ENCODE results near the gene LCN1. TPM values are rescaled to one million over a fixed set of nuclear protein-coding genes. Genes with fewer than 3 reads are reported as not detected.

The LCN1 gene
- polyA plus RNA-seq, 1 donor (not counting 4 experiments of a cell fraction or from before 2014, with no cell fraction given), result not detected

DNA sequence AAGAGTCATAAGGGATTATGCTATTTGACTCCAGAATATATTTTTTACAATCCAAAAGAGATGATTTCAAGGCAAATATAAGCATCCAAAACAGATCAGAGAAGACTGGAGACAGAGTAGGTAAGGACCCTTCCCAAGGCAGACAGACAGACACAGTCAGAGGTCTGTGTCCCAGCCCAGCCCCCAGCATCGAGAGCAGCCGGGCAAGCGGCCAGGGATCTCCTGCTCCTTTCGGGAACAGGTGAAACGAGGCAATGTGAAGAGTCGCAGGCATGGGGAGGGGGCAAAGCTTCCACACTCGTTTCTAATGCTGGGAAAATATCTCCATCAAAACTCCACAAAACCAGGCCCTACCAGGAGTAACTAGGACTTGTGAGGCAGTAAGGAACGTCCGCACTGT, 46.1 kb downstream of the LCN1 start:
- TF ChIP-seq, protein P1, sequence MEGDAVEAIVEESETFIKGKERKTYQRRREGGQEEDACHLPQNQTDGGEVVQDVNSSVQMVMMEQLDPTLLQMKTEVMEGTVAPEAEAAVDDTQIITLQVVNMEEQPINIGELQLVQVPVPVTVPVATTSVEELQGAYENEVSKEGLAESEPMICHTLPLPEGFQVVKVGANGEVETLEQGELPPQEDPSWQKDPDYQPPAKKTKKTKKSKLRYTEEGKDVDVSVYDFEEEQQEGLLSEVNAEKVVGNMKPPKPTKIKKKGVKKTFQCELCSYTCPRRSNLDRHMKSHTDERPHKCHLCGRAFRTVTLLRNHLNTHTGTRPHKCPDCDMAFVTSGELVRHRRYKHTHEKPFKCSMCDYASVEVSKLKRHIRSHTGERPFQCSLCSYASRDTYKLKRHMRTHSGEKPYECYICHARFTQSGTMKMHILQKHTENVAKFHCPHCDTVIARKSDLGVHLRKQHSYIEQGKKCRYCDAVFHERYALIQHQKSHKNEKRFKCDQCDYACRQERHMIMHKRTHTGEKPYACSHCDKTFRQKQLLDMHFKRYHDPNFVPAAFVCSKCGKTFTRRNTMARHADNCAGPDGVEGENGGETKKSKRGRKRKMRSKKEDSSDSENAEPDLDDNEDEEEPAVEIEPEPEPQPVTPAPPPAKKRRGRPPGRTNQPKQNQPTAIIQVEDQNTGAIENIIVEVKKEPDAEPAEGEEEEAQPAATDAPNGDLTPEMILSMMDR (optimal IDR thresholded peaks at IDR 0.05 in 1 of 3, IDR thresholded peaks at IDR 0.05 in 1 of 3, conservative IDR thresholded peaks at IDR 0.05 in 1 of 3; ENCODE audit: extremely low read depth in 1 of 3, insufficient read depth in 2 of 3, low read length in 3 of 3), result no peak
- no peak for TF ChIP-seq EZH2 (IDR thresholded peaks at IDR 0.05; ENCODE audit: low read length)
- Histone ChIP-seq H3K4me3 (ENCODE audit: control insufficient read depth in 2 of 3, extremely low read depth in 1 of 3, insufficient read depth in 2 of 3, low read depth in 1 of 3, low read length in 3 of 3) (no peak overlapping the region), H3K27ac (ENCODE audit: control insufficient read depth, insufficient read depth, low read length) (no peak overlapping the region), H3K36me3 (ENCODE audit: control insufficient read depth in 2 of 2, extremely low read depth in 1 of 2, insufficient read depth in 2 of 2, low read length in 2 of 2) (no peaks in the 10 kb centered on the region), H4K20me1 (ENCODE audit: control insufficient read depth, extremely low read depth, insufficient read depth, low read length) (no peaks in the 10 kb centered on the region), H3K9me1 (ENCODE audit: control insufficient read depth, extremely low read depth, insufficient read depth, low read length) (no peaks in the 10 kb centered on the region), H3K4me1 (ENCODE audit: control insufficient read depth, extremely low read depth, insufficient read depth, low read length) (no peaks in the 10 kb centered on the region), H3K9me3 (ENCODE audit: control insufficient read depth, low read depth, low read length) (no peaks in the 10 kb centered on the region), H2AFZ (ENCODE audit: control insufficient read depth, low read length) (no peak overlapping the region), H3K4me2 (ENCODE audit: control insufficient read depth, extremely low read depth, insufficient read depth, low read depth, low read length) (no peak overlapping the region), H3K27me3 (ENCODE audit: control insufficient read depth, extremely low read depth, insufficient read depth, low read length) (no peaks in the 10 kb centered on the region), H3K9ac (ENCODE audit: control insufficient read depth, extremely low read depth, insufficient read depth, low read length) (no peak overlapping the region), H3K79me2 (ENCODE audit: control insufficient read depth, insufficient read depth, low read length) (no peaks in the 10 kb centered on the region)
- dilution Hi-C loops (cut with MboI; ENCODE audit: extremely low pct_ligation_motif_present, low sequenced_read_pairs), result no loop called here
- no peak for DNase-seq (ENCODE audit: low read depth, low spot score)
- FAIRE-seq, result no peak

DNA sequence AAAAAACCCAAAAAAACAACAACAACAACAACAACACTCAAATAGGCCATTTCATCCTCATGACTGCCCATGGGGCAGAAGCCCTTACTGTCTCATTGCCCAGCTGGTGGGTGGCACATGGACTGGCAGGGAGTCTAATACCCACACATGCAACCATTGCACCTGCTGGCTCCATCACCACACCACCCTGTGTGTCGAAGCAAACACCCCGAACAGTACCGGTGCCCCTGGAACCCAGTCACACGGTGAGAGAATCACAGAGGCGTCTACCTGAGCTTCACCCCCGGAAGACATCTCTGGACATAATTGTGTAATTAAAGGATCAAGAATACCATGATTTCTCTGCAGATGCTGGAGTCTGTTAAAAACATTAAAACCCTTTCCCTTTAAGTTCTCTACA, 46.8 kb downstream of the LCN1 start:
- Histone ChIP-seq H3K9me1 (ENCODE audit: control insufficient read depth, extremely low read depth, insufficient read depth, low read length) (no peaks in the 10 kb centered on the region), H4K20me1 (ENCODE audit: control insufficient read depth, extremely low read depth, insufficient read depth, low read length) (no peaks in the 10 kb centered on the region), H2AFZ (ENCODE audit: control insufficient read depth, low read length) (no peak overlapping the region), H3K9ac (ENCODE audit: control insufficient read depth, extremely low read depth, insufficient read depth, low read length) (no peak overlapping the region), H3K9me3 (ENCODE audit: control insufficient read depth, low read depth, low read length) (no peaks in the 10 kb centered on the region), H3K27me3 (ENCODE audit: control insufficient read depth, extremely low read depth, insufficient read depth, low read length) (no peaks in the 10 kb centered on the region), H3K4me2 (ENCODE audit: control insufficient read depth, extremely low read depth, insufficient read depth, low read depth, low read length) (no peak overlapping the region), H3K27ac (ENCODE audit: control insufficient read depth, insufficient read depth, low read length) (no peak overlapping the region), H3K4me1 (ENCODE audit: control insufficient read depth, extremely low read depth, insufficient read depth, low read length) (no peaks in the 10 kb centered on the region), H3K36me3 (ENCODE audit: control insufficient read depth in 2 of 2, extremely low read depth in 1 of 2, insufficient read depth in 2 of 2, low read length in 2 of 2) (no peaks in the 10 kb centered on the region), H3K79me2 (ENCODE audit: control insufficient read depth, insufficient read depth, low read length) (no peaks in the 10 kb centered on the region), H3K4me3 (ENCODE audit: control insufficient read depth in 2 of 3, extremely low read depth in 1 of 3, insufficient read depth in 2 of 3, low read depth in 1 of 3, low read length in 3 of 3) (no peak overlapping the region)
- dilution Hi-C loops (cut with MboI; ENCODE audit: extremely low pct_ligation_motif_present, low sequenced_read_pairs), result no loop called here
- FAIRE-seq, result no peak
- no peak for DNase-seq (ENCODE audit: low read depth, low spot score)
- TF ChIP-seq EZH2 (IDR thresholded peaks at IDR 0.05; ENCODE audit: low read length), result no peak
- TF ChIP-seq, protein P1 (optimal IDR thresholded peaks at IDR 0.05 in 1 of 3, IDR thresholded peaks at IDR 0.05 in 1 of 3, conservative IDR thresholded peaks at IDR 0.05 in 1 of 3; ENCODE audit: extremely low read depth in 1 of 3, insufficient read depth in 2 of 3, low read length in 3 of 3), result no peak
